ENCODE data around the gene CRYGN.

CRYGN gene

GRCh38 chr7:151469281-151469680 lies 29.3 kb upstream of the CRYGN start:
- no peak for DNase-seq (ENCODE audit: low spot score in 2 of 2)
- H3K9me3 Mint-ChIP-seq: no peaks in the 10 kb centered on the region
- H3K27ac Mint-ChIP-seq: peak overlapping the region; percentile 3
- H3K4me3 Mint-ChIP-seq: no peak overlapping the region
- peaks cover 60% of the 10 kb centered on the region for H3K36me3 Mint-ChIP-seq
- ATAC-seq (ENCODE audit: low read depth): no peak
- peaks cover 24% of the 10 kb centered on the region for H3K4me1 Mint-ChIP-seq
- no peaks in the 10 kb centered on the region for H3K27me3 Mint-ChIP-seq

GRCh38 chr7:151468217-151469018 lies 28.5 kb upstream of the CRYGN start:
- Mint-ChIP-seq H3K4me1 (peaks cover 21% of the 10 kb centered on the region), H3K4me3 (no peak overlapping the region), H3K27me3 (no peaks in the 10 kb centered on the region), H3K27ac (no peak overlapping the region), H3K36me3 (peaks cover 60% of the 10 kb centered on the region), H3K9me3 (peaks cover 6% of the 10 kb centered on the region)
- DNase-seq (ENCODE audit: low spot score in 2 of 2) (no peak), ATAC-seq (ENCODE audit: low read depth) (no peak)

GRCh38 chr7:151465169-151465568 lies 25.2 kb upstream of the CRYGN start:
- ATAC-seq (ENCODE audit: low read depth) (no peak), DNase-seq (ENCODE audit: low spot score in 2 of 2) (no peak)
- Mint-ChIP-seq H3K4me3 (no peak overlapping the region), H3K27me3 (no peaks in the 10 kb centered on the region), H3K36me3 (peaks cover 52% of the 10 kb centered on the region), H3K9me3 (peaks cover 11% of the 10 kb centered on the region), H3K4me1 (no peaks in the 10 kb centered on the region), H3K27ac (no peak overlapping the region)

- DNase-seq (ENCODE audit: low spot score in 2 of 2): no peak
- H3K4me1 Mint-ChIP-seq: no peaks in the 10 kb centered on the region
- peaks cover 31% of the 10 kb centered on the region for H3K36me3 Mint-ChIP-seq
- H3K27ac Mint-ChIP-seq: no peak overlapping the region
- H3K27me3 Mint-ChIP-seq: no peaks in the 10 kb centered on the region
- H3K9me3 Mint-ChIP-seq: peaks cover 11% of the 10 kb centered on the region
- no peak for ATAC-seq (ENCODE audit: low read depth)
- H3K4me3 Mint-ChIP-seq: no peak overlapping the region
These were observed 22.4 kb upstream of the CRYGN start for GRCh38 chr7:151462306-151462779.

- no peak for DNase-seq (ENCODE audit: low spot score in 2 of 2)
- Mint-ChIP-seq H3K4me3 (no peak overlapping the region), H3K9me3 (peaks cover 11% of the 10 kb centered on the region), H3K4me1 (no peaks in the 10 kb centered on the region), H3K36me3 (peaks cover 27% of the 10 kb centered on the region), H3K27ac (no peak overlapping the region), H3K27me3 (no peaks in the 10 kb centered on the region)
- ATAC-seq (ENCODE audit: low read depth): no peak
These were observed 21.9 kb upstream of the CRYGN start for GRCh38 chr7:151461942-151462230.

GRCh38 chr7:151461096-151461941 lies 21.4 kb upstream of the CRYGN start:
- Mint-ChIP-seq H3K4me1 (no peaks in the 10 kb centered on the region), H3K27ac (no peak overlapping the region), H3K36me3 (peaks cover 25% of the 10 kb centered on the region), H3K27me3 (no peaks in the 10 kb centered on the region), H3K4me3 (no peak overlapping the region), H3K9me3 (peaks cover 11% of the 10 kb centered on the region)
- no peak for ATAC-seq (ENCODE audit: low read depth)
- no peak for DNase-seq (ENCODE audit: low spot score in 2 of 2)

- DNase-seq (ENCODE audit: low spot score in 2 of 2) (no peak), ATAC-seq (ENCODE audit: low read depth) (no peak)
- Mint-ChIP-seq H3K9me3 (peaks cover 11% of the 10 kb centered on the region), H3K36me3 (peaks cover 18% of the 10 kb centered on the region), H3K4me1 (no peaks in the 10 kb centered on the region), H3K27ac (no peak overlapping the region), H3K4me3 (no peak overlapping the region), H3K27me3 (no peaks in the 10 kb centered on the region)
These were observed 20.5 kb upstream of the CRYGN start for GRCh38 chr7:151460474-151460855.

GRCh38 chr7:151459726-151460473 lies 20.0 kb upstream of the CRYGN start:
- H3K9me3 Mint-ChIP-seq: peaks cover 11% of the 10 kb centered on the region
- H3K4me1 Mint-ChIP-seq: no peaks in the 10 kb centered on the region
- ATAC-seq (ENCODE audit: low read depth) (no peak), DNase-seq (ENCODE audit: low spot score in 2 of 2) (no peak)
- no peak overlapping the region for H3K27ac Mint-ChIP-seq
- H3K27me3 Mint-ChIP-seq: no peaks in the 10 kb centered on the region
- peaks cover 13% of the 10 kb centered on the region for H3K36me3 Mint-ChIP-seq
- H3K4me3 Mint-ChIP-seq: no peak overlapping the region

- no peaks in the 10 kb centered on the region for H3K36me3 Mint-ChIP-seq
- H3K4me1 Mint-ChIP-seq: no peaks in the 10 kb centered on the region
- ATAC-seq (ENCODE audit: low read depth) (no peak), DNase-seq (ENCODE audit: low spot score in 2 of 2) (no peak)
- H3K27me3 Mint-ChIP-seq: no peaks in the 10 kb centered on the region
- no peak overlapping the region for H3K4me3 Mint-ChIP-seq
- H3K27ac Mint-ChIP-seq: no peak overlapping the region
- H3K9me3 Mint-ChIP-seq: peaks cover 2% of the 10 kb centered on the region
These were observed 17.6 kb upstream of the CRYGN start for GRCh38 chr7:151457534-151457933.

- peaks cover 2% of the 10 kb centered on the region for H3K9me3 Mint-ChIP-seq
- H3K36me3 Mint-ChIP-seq: no peaks in the 10 kb centered on the region
- no peaks in the 10 kb centered on the region for H3K27me3 Mint-ChIP-seq
- H3K4me3 Mint-ChIP-seq: no peak overlapping the region
- DNase-seq (ENCODE audit: low spot score in 2 of 2) (no peak), ATAC-seq (ENCODE audit: low read depth) (no peak)
- no peak overlapping the region for H3K27ac Mint-ChIP-seq
- H3K4me1 Mint-ChIP-seq: no peaks in the 10 kb centered on the region
These were observed 16.8 kb upstream of the CRYGN start for GRCh38 chr7:151456782-151457181.

GRCh38 chr7:151456276-151456675 lies 16.3 kb upstream of the CRYGN start:
- ATAC-seq (ENCODE audit: low read depth) (no peak), DNase-seq (ENCODE audit: low spot score in 2 of 2) (no peak)
- peaks cover 2% of the 10 kb centered on the region for H3K9me3 Mint-ChIP-seq
- no peaks in the 10 kb centered on the region for H3K27me3 Mint-ChIP-seq
- H3K4me3 Mint-ChIP-seq: no peak overlapping the region
- no peaks in the 10 kb centered on the region for H3K36me3 Mint-ChIP-seq
- no peaks in the 10 kb centered on the region for H3K4me1 Mint-ChIP-seq
- H3K27ac Mint-ChIP-seq: no peak overlapping the region

- Mint-ChIP-seq H3K4me1 (no peaks in the 10 kb centered on the region), H3K27ac (no peak overlapping the region), H3K36me3 (no peaks in the 10 kb centered on the region), H3K9me3 (no peaks in the 10 kb centered on the region), H3K27me3 (no peaks in the 10 kb centered on the region), H3K4me3 (no peak overlapping the region)
- DNase-seq (ENCODE audit: low spot score in 2 of 2) (no peak), ATAC-seq (ENCODE audit: low read depth) (no peak)
These were observed 15.7 kb upstream of the CRYGN start for GRCh38 chr7:151455690-151456089.

- no peak overlapping the region for H3K4me3 Mint-ChIP-seq
- ATAC-seq (ENCODE audit: low read depth): no peak
These were observed 15.1 kb upstream of the CRYGN start for GRCh38 chr7:151454932-151455530.

GRCh38 chr7:151454305-151454704 lies 14.4 kb upstream of the CRYGN start:
- no peak for DNase-seq (ENCODE audit: low spot score in 2 of 2)
- Mint-ChIP-seq H3K36me3 (no peaks in the 10 kb centered on the region), H3K4me1 (no peaks in the 10 kb centered on the region), H3K9me3 (no peaks in the 10 kb centered on the region), H3K4me3 (no peak overlapping the region), H3K27ac (no peak overlapping the region), H3K27me3 (peaks cover 2% of the 10 kb centered on the region)
- no peak for ATAC-seq (ENCODE audit: low read depth)

More at GRCh38 chr7:151454932-151455530, 15.1 kb upstream of the CRYGN start:
- Mint-ChIP-seq H3K36me3 (no peaks in the 10 kb centered on the region), H3K27me3 (no peaks in the 10 kb centered on the region), H3K4me1 (no peaks in the 10 kb centered on the region), H3K9me3 (no peaks in the 10 kb centered on the region), H3K27ac (no peak overlapping the region)
- DNase-seq (ENCODE audit: low spot score in 2 of 2): no peak
